ENCODE measurements around the gene LETM1.

DNA sequence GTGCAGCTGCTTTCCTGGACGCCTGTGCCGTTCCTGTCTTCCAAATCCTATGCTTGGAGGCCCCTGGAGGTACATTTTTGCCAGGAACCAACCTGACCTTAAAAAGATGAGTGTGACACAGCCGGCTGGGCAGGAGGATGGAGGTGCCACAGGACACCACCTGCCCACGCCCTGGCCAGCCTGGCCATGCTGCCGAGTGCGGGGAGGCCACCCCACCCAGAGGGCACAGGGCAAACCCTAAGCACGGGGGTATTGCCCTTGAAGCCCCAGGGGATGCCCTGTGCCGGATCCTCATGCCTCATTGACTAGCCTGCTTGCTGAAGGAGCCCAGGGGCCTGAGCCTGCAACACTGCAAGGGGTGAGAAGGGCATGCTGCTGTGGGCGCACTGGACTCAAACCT, 42.7 kb downstream of the LETM1 start:
- no peak for TF ChIP-seq POLR2A (IDR thresholded peaks at IDR 0.05; ENCODE audit: low read depth, low read length)
- TF ChIP-seq POLR2AphosphoS5 (IDR thresholded peaks at IDR 0.05; ENCODE audit: low read depth, low read length): no peak
- TF ChIP-seq TAF1 (IDR thresholded peaks at IDR 0.05; ENCODE audit: low read depth, low read length): no peak
- TF ChIP-seq POU2F2 (IDR thresholded peaks at IDR 0.05; ENCODE audit: low read depth, low read length): no peak
- no peak for TF ChIP-seq SPI1 (IDR thresholded peaks at IDR 0.05; ENCODE audit: low read depth, low read length)
